ENCODE data around the gene ATAD5. TPM values are rescaled to one million over a fixed set of nuclear protein-coding genes. Genes with fewer than 3 reads are reported as not detected.

The ATAD5 gene
- polyA plus RNA-seq, 1 donor (not counting 4 experiments of a cell fraction or from before 2014, with no cell fraction given): 2.2 TPM

DNA sequence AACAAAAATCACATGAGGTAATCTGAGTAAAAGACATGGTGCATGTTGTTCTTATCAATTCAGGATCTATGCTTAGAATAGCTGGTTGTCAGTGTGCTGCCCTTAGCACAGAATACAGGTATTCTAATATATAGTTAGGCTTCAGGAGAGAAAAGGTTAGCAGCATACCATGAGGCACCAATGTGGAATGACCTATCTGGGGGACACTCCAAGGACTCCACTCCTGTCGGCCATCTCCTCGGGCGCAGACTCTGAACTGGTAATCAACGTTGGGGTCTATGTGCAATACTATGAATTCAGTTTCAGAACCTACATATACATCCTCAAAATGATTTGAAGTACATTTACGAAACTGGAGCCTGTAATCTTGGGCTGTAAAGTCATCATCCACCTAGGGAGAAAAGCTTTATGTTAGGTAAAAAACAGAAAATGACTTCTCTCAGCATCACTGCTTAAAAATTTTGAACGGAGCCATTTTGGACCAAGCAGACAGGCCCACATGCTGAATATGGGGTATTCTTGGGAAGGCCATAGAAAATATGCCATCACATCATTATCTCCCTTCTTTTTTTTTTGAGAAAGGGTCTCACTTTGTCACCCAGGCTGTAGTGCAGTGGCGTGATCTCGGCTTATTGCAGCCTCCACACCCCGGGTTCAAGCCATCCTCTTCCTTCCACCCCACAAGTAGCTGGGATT, 38.3 kb upstream of the ATAD5 start:
- H4K20me1 ChIP-seq (ENCODE audit: control insufficient read depth, extremely low read depth, insufficient read depth, low read length): no peaks in the 10 kb centered on the region
- TF ChIP-seq, protein P1, sequence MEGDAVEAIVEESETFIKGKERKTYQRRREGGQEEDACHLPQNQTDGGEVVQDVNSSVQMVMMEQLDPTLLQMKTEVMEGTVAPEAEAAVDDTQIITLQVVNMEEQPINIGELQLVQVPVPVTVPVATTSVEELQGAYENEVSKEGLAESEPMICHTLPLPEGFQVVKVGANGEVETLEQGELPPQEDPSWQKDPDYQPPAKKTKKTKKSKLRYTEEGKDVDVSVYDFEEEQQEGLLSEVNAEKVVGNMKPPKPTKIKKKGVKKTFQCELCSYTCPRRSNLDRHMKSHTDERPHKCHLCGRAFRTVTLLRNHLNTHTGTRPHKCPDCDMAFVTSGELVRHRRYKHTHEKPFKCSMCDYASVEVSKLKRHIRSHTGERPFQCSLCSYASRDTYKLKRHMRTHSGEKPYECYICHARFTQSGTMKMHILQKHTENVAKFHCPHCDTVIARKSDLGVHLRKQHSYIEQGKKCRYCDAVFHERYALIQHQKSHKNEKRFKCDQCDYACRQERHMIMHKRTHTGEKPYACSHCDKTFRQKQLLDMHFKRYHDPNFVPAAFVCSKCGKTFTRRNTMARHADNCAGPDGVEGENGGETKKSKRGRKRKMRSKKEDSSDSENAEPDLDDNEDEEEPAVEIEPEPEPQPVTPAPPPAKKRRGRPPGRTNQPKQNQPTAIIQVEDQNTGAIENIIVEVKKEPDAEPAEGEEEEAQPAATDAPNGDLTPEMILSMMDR (optimal IDR thresholded peaks at IDR 0.05 in 1 of 3, IDR thresholded peaks at IDR 0.05 in 1 of 3, conservative IDR thresholded peaks at IDR 0.05 in 1 of 3; ENCODE audit: extremely low read depth in 1 of 3, insufficient read depth in 2 of 3, low read length in 3 of 3): no peak
- TF ChIP-seq EZH2 (IDR thresholded peaks at IDR 0.05; ENCODE audit: low read length): no peak
- no peaks in the 10 kb centered on the region for H3K79me2 ChIP-seq (ENCODE audit: control insufficient read depth, insufficient read depth, low read length)
- H3K9ac ChIP-seq (ENCODE audit: control insufficient read depth, extremely low read depth, insufficient read depth, low read length): no peak overlapping the region
- peaks cover 7% of the 10 kb centered on the region for H3K4me1 ChIP-seq (ENCODE audit: control insufficient read depth, extremely low read depth, insufficient read depth, low read length)
- no peak overlapping the region for H2AFZ ChIP-seq (ENCODE audit: control insufficient read depth, low read length)
- no peak overlapping the region for H3K4me3 ChIP-seq (ENCODE audit: control insufficient read depth in 2 of 3, extremely low read depth in 1 of 3, insufficient read depth in 2 of 3, low read depth in 1 of 3, low read length in 3 of 3)
- no peak overlapping the region for H3K4me2 ChIP-seq (ENCODE audit: control insufficient read depth, extremely low read depth, insufficient read depth, low read depth, low read length)
- H3K9me3 ChIP-seq (ENCODE audit: control insufficient read depth, low read depth, low read length): no peaks in the 10 kb centered on the region
- DNase-seq (ENCODE audit: low read depth, low spot score): no peak
- no peaks in the 10 kb centered on the region for H3K9me1 ChIP-seq (ENCODE audit: control insufficient read depth, extremely low read depth, insufficient read depth, low read length)
- no peak for FAIRE-seq
- H3K36me3 ChIP-seq (ENCODE audit: control insufficient read depth in 2 of 2, extremely low read depth in 1 of 2, insufficient read depth in 2 of 2, low read length in 2 of 2): peaks cover 9 to 13% of the 10 kb centered on the region in 2 experiments
- no peaks in the 10 kb centered on the region for H3K27me3 ChIP-seq (ENCODE audit: control insufficient read depth, extremely low read depth, insufficient read depth, low read length)
- no peak overlapping the region for H3K27ac ChIP-seq (ENCODE audit: control insufficient read depth, insufficient read depth, low read length)
- dilution Hi-C loops (cut with MboI; ENCODE audit: extremely low pct_ligation_motif_present, low sequenced_read_pairs): no loop called here

DNA sequence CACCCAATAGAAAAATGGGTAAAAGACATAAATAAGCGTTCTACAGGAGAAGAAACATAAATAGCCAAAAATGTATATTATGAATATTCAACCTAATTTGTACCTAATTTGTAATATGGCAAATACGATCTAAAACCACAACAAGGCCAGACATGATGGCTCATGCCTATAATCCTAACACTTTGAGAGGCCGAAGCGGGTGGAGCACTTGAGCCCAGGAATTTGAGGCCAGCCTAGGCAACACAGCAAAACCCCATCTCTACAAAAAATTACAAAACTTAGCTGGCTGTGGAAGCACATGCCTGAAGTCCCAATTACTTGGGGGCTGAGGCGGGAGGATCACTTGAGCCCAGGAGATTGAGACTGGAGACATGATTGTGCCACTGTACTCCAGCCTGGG, 37.4 kb upstream of the ATAD5 start:
- no peak for FAIRE-seq
- Histone ChIP-seq H3K79me2 (ENCODE audit: control insufficient read depth, insufficient read depth, low read length) (no peaks in the 10 kb centered on the region), H3K4me2 (ENCODE audit: control insufficient read depth, extremely low read depth, insufficient read depth, low read depth, low read length) (no peak overlapping the region), H3K9me1 (ENCODE audit: control insufficient read depth, extremely low read depth, insufficient read depth, low read length) (no peaks in the 10 kb centered on the region), H3K36me3 (ENCODE audit: control insufficient read depth in 2 of 2, extremely low read depth in 1 of 2, insufficient read depth in 2 of 2, low read length in 2 of 2) (peaks cover 6 to 15% of the 10 kb centered on the region in 2 experiments), H3K27ac (ENCODE audit: control insufficient read depth, insufficient read depth, low read length) (no peak overlapping the region), H3K27me3 (ENCODE audit: control insufficient read depth, extremely low read depth, insufficient read depth, low read length) (no peaks in the 10 kb centered on the region), H3K4me1 (ENCODE audit: control insufficient read depth, extremely low read depth, insufficient read depth, low read length) (peaks cover 7% of the 10 kb centered on the region), H4K20me1 (ENCODE audit: control insufficient read depth, extremely low read depth, insufficient read depth, low read length) (no peaks in the 10 kb centered on the region), H3K9me3 (ENCODE audit: control insufficient read depth, low read depth, low read length) (no peaks in the 10 kb centered on the region), H2AFZ (ENCODE audit: control insufficient read depth, low read length) (no peak overlapping the region), H3K4me3 (ENCODE audit: control insufficient read depth in 2 of 3, extremely low read depth in 1 of 3, insufficient read depth in 2 of 3, low read depth in 1 of 3, low read length in 3 of 3) (no peak overlapping the region), H3K9ac (ENCODE audit: control insufficient read depth, extremely low read depth, insufficient read depth, low read length) (no peak overlapping the region)
- dilution Hi-C loops (cut with MboI; ENCODE audit: extremely low pct_ligation_motif_present, low sequenced_read_pairs): no loop called here
- DNase-seq (ENCODE audit: low read depth, low spot score): no peak
- TF ChIP-seq EZH2 (IDR thresholded peaks at IDR 0.05; ENCODE audit: low read length): no peak
- TF ChIP-seq, protein P1 (optimal IDR thresholded peaks at IDR 0.05 in 1 of 3, IDR thresholded peaks at IDR 0.05 in 1 of 3, conservative IDR thresholded peaks at IDR 0.05 in 1 of 3; ENCODE audit: extremely low read depth in 1 of 3, insufficient read depth in 2 of 3, low read length in 3 of 3): no peak
